Prostate gland (tissue), 2 donors: ENCODE data around the gene RASSF5. TPM values are rescaled to one million over a fixed set of nuclear protein-coding genes. Genes with fewer than 3 reads are reported as not detected.
"Not testable (repeated sequence)": the region's sequence is repeated elsewhere in the genome, so short reads cannot be mapped to it uniquely, and the experiment has no call there.

Experiments used
- DNase-seq: peaks from one replicate; pipeline ENCODE4 v3.0.0-alpha.2; 2019; ENCODE audit warnings: low spot score
- H3K27ac ChIP-seq, 2 donors: fragments of 200-600 bp; sonication (generic); 2 replicates each; pipeline ENCODE4 v1.5.1; 2017 to 2019
- H3K27me3 ChIP-seq: fragments of 200-600 bp; sonication (generic); replicated peaks from 2 replicates; pipeline ENCODE4 v1.5.1; 2019; ENCODE audit not compliant: insufficient read depth
- H3K36me3 ChIP-seq, 2 donors: fragments of 200-600 bp; sonication (generic); 1 replicate in 1 of 2; 2 replicates in 1 of 2; pipeline versions ENCODE4 v1.5.1 to v1.8.1; 2017 to 2019
- H3K4me1 ChIP-seq: fragments of 200-600 bp; sonication (generic); replicated peaks from 2 replicates; pipeline ENCODE4 v1.5.1; 2019
- H3K4me3 ChIP-seq, 2 donors: fragments of 200-600 bp; sonication (generic); 2 replicates each; pipeline ENCODE4 v1.5.1; 2017 to 2019
- H3K9me3 ChIP-seq: fragments of 200-600 bp; sonication (generic); 2 replicates; pipeline ENCODE4 v1.5.1; 2017
- POLR2A ChIP-seq: fragments of 450-650 bp; IDR thresholded peaks from one replicate; pipeline ENCODE4 v1.6.1; 2016; ENCODE audit warnings: antibody characterized with exemption, mild to moderate bottlenecking
- POLR2AphosphoS5 ChIP-seq: sonication (generic); formaldehyde crosslinking; IDR thresholded peaks from one replicate; pipeline ENCODE4 v1.6.1; 2017; ENCODE audit warnings: antibody characterized with exemption
- WGBS: methylation state at CpG from one replicate; pipeline ENCODE4 v1.1.5; 2018; 5-methylcytosine and 5-hydroxymethylcytosine counted together
- intact Hi-C: fragments of 100-400 bp; cut with DNase I; formaldehyde crosslinking; loops from one replicate; pipeline ENCODE4 v1.14.2; 2022
- total RNA-seq, 2 donors: library from RNA; depleted of rRNA; stranded (reverse); fragments of >200 nt; gene quantifications; one replicate each; pipeline ENCODE4 v1.1.0, GENCODE V29; 2016
- TF ChIP-seq, protein P1 (sequence below), 4 experiments: fragments of 200-600 bp in 2 of 4; fragments of 450-650 bp in 2 of 4; sonication (generic) in 2 of 4; IDR thresholded peaks; 1 replicate in 3 of 4; 2 replicates in 1 of 4; pipeline ENCODE4 v1.5.1; 2016 to 2019; ENCODE audit warnings: antibody characterized with exemption in 4 of 4, mild to moderate bottlenecking in 2 of 4, moderate library complexity in 2 of 4

The RASSF5 gene
- total RNA-seq, 2 donors from 2014 or later: 22.2 to 42.5 TPM

GRCh38 chr1:206479183-206480125, 27.9 kb upstream of the RASSF5 start:
- WGBS: 72% methylated on average over 14 of the region's 14 CpGs
- intact Hi-C loops: no loop called here
- Histone ChIP-seq H3K27ac (no peak overlapping the region), H3K36me3 (no peaks in the 10 kb centered on the region), H3K4me1 (peaks cover 4% of the 10 kb centered on the region), H3K9me3 (no peaks in the 10 kb centered on the region), H3K27me3 (no peaks in the 10 kb centered on the region), H3K4me3 (no peak overlapping the region)
- TF ChIP-seq, protein P1, sequence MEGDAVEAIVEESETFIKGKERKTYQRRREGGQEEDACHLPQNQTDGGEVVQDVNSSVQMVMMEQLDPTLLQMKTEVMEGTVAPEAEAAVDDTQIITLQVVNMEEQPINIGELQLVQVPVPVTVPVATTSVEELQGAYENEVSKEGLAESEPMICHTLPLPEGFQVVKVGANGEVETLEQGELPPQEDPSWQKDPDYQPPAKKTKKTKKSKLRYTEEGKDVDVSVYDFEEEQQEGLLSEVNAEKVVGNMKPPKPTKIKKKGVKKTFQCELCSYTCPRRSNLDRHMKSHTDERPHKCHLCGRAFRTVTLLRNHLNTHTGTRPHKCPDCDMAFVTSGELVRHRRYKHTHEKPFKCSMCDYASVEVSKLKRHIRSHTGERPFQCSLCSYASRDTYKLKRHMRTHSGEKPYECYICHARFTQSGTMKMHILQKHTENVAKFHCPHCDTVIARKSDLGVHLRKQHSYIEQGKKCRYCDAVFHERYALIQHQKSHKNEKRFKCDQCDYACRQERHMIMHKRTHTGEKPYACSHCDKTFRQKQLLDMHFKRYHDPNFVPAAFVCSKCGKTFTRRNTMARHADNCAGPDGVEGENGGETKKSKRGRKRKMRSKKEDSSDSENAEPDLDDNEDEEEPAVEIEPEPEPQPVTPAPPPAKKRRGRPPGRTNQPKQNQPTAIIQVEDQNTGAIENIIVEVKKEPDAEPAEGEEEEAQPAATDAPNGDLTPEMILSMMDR (IDR thresholded peaks at IDR 0.05): peak; percentile 61 to 77 (median 72)
- no peak for TF ChIP-seq POLR2A
- peak; percentile 66 for DNase-seq

- H3K27ac ChIP-seq: no peak overlapping the region
- TF ChIP-seq POLR2AphosphoS5 (no peak), POLR2A (no peak)
- TF ChIP-seq, protein P1 (IDR thresholded peaks at IDR 0.05): no peak
- intact Hi-C loops: no loop called here
- H3K36me3 ChIP-seq: no peaks in the 10 kb centered on the region
- no peaks in the 10 kb centered on the region for H3K27me3 ChIP-seq
- no peak overlapping the region for H3K4me3 ChIP-seq
- DNase-seq: no peak
- 88% methylated on average over 8 of the region's 8 CpGs for WGBS
- peaks cover 4% of the 10 kb centered on the region for H3K4me1 ChIP-seq
- H3K9me3 ChIP-seq: no peaks in the 10 kb centered on the region
Observed at GRCh38 chr1:206480211-206480610, 27.1 kb upstream of the RASSF5 start.

DNA sequence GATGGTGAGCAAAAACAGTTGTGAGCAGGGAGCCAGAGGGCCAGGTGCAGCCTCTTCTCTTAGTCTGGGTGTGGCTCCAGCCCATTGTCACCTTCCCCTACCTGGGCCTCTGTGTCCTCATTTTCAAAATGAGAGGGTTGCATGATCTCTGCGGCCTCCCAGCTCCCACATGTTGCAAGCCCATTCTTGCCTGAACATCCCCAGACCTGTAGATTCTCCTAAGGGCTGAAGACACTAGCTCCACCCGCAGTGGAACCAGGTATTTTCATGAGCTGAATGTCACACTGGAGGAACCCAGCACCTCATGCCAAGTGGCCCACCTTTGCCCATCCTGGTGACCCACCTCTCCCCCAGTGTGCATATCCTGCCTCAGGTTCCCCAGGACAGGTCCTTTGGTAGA, 24.7 kb upstream of the RASSF5 start:
- no peak for DNase-seq
- H3K9me3 ChIP-seq: no peaks in the 10 kb centered on the region
- WGBS: 86% methylated on average over 2 of the region's 2 CpGs
- peaks cover 4% of the 10 kb centered on the region for H3K4me1 ChIP-seq
- no peak overlapping the region for H3K4me3 ChIP-seq
- TF ChIP-seq, protein P1 (IDR thresholded peaks at IDR 0.05): no peak
- no peak for TF ChIP-seq POLR2A
- no peak for TF ChIP-seq POLR2AphosphoS5
- intact Hi-C loops: no loop called here
- H3K27me3 ChIP-seq: no peaks in the 10 kb centered on the region
- H3K36me3 ChIP-seq: no peaks in the 10 kb centered on the region
- H3K27ac ChIP-seq: no peak overlapping the region

- DNase-seq, H3K36me3 ChIP-seq, H3K4me1 ChIP-seq, H3K27me3 ChIP-seq, H3K4me3 ChIP-seq, intact Hi-C loops, H3K27ac ChIP-seq, H3K9me3 ChIP-seq: not testable (repeated sequence)
- 97% methylated on average over 1 of the region's 1 CpG for WGBS
Observed at GRCh38 chr1:206483864-206484263, 23.5 kb upstream of the RASSF5 start.

GRCh38 chr1:206484901-206485300, 22.4 kb upstream of the RASSF5 start:
- no peak overlapping the region for H3K27ac ChIP-seq
- H3K27me3 ChIP-seq: no peaks in the 10 kb centered on the region
- H3K4me3 ChIP-seq: no peak overlapping the region
- H3K36me3 ChIP-seq: no peaks in the 10 kb centered on the region
- TF ChIP-seq POLR2A: no peak
- no peaks in the 10 kb centered on the region for H3K4me1 ChIP-seq
- WGBS: 94% methylated on average over 10 of the region's 10 CpGs
- DNase-seq: no peak
- H3K9me3 ChIP-seq: no peaks in the 10 kb centered on the region
- intact Hi-C loops: no loop called here
